GM10847 (cell line): ENCODE results near the gene MPZL1.

ENCODE experiments used
- POLR2A ChIP-seq: IDR thresholded peaks from 2 replicates; pipeline ENCODE4 v1.6.1; 2011; ENCODE audit not compliant: insufficient read length; ENCODE audit errors: extremely low read depth

Gene MPZL1

GRCh38 chr1:167755654-167756053, 33.9 kb downstream of the MPZL1 start:
- TF ChIP-seq POLR2A: no peak

DNA sequence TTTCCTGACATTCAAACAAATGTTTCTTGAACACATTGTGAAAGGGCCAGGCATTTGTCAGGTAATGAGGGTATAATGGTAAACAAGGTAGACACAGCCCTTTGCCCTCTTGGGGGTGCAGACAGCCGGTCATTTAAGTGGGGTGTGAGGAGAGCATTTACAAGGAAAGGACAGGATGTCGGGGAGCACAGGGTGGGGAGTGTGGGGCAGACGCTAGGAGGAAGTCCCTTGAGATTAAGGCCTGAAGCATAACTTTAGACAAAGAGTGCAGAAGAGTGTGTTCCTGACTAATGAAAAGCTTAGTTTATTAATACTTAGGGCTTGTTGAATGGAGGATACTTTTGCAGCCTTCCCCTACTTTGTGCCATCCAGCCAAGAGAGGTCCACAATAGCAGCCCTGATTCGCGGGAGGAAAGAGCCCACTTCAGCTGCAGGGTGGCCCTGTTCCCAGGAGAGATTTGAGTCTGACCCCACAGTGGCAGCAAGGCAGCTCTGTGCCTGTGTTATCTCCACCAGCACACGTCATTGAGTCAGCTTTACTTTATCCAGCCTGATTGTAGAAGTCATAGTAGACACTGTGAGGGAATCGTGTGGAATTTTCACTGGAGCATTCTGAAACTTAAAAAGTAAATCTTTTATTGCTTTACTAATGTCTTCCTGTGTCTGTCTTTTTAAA, 35.1 kb downstream of the MPZL1 start:
- no peak for TF ChIP-seq POLR2A

GRCh38 chr1:167757433-167758309, 35.9 kb downstream of the MPZL1 start:
- TF ChIP-seq POLR2A: no peak

- no peak for TF ChIP-seq POLR2A
Observed at GRCh38 chr1:167761400-167761799, 39.6 kb downstream of the MPZL1 start.

DNA sequence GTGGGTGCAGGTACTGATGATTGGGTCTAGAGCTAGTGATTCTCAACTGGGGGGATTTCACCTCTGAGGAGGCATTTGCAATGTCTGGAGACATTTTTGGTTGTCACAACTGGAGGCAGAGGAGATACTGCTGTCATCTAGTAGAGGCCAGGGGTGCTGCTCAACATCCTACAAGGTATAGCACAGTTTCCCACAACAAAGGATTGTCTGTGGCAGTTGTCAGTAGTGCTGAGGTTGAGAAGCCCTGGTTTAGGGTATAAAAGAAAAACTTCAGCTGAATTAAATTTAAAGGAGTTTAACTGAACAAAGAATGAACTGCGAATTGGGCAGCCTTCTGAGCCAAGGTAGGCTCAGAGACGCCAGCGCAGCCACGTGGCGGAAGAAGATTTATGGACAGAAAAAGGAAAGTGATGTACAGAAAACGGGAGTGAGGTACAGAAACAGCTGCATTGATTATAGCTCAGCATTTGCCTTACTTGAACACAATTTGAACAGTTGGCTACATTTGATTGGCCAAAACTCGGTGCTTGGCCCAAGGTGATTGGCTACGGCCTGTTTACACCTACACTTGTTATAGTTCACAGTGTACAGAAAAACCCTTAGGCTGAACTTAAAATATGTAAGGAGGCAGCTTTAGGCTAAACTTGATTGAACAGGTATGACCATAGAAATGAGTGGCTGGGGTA, 40.4 kb downstream of the MPZL1 start:
- no peak for TF ChIP-seq POLR2A

- no peak for TF ChIP-seq POLR2A
Observed at GRCh38 chr1:167763525-167764220, 41.9 kb downstream of the MPZL1 start.

GRCh38 chr1:167764458-167765330, 42.9 kb downstream of the MPZL1 start:
- TF ChIP-seq POLR2A: no peak

GRCh38 chr1:167765496-167765895, 43.7 kb downstream of the MPZL1 start:
- TF ChIP-seq POLR2A: no peak

- no peak for TF ChIP-seq POLR2A
Observed at GRCh38 chr1:167766538-167766937, 44.8 kb downstream of the MPZL1 start.

DNA sequence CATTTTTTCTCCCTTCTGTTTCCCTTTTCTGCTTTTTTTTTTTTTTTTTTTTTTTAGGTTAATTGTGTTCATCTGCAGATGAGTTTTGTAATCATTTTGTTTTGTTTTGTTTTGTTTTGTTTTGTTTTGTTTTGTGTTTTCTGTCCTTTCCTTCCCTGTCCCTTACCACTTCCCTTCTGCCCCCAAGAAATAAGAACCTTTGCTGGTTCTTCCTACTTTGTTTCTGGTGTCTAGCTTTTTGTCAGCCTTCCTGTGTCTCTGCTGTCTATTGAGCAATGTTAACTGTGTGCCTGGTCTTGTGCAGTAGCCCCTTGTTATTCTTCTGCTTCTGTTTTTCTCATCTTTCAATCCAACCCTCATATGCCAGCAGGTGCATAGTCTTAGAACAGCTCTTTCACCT, 46.0 kb downstream of the MPZL1 start:
- no peak for TF ChIP-seq POLR2A

DNA sequence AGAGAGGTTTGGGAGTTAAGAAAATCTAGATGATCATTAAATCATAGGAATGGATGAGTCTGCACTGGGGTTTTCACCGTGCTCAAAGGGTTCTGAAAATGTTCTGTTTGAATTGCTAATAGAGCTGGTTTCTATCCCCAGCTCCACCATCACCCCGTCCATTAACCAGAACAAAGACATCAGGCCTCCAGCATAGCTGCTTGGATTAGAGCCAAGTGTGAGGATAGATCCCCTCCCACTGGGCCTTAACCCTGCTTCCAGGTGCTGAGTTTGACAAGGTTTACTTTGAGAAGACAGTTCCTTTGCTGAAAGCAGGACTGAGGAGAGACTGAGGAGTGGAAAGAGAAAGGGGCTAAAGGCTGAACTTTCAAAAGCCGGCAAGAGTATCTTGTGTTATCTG, 48.3 kb downstream of the MPZL1 start:
- TF ChIP-seq POLR2A: no peak

DNA sequence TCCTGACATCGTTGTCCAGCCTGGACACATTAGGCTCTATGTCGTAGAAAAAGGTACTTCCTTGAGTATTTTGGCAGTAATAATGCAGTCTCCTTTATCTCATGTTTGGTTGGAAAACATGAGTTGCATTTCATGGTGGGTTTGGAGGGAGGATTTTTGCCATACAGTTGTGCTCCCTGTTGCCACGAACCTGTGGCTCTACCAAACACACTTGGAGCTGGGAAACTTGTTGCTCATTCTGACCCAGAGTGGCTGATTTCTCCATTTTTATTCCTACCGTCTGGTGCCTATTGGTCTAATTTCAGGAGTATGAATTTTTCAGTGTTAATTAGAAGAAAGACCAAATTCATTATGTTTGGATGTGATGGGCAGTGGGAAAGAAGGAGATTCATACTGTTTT, 50.7 kb downstream of the MPZL1 start:
- no peak for TF ChIP-seq POLR2A

GRCh38 chr1:167773516-167773915, 51.7 kb downstream of the MPZL1 start:
- no peak for TF ChIP-seq POLR2A

- TF ChIP-seq POLR2A: no peak
Observed at GRCh38 chr1:167774710-167775109, 52.9 kb downstream of the MPZL1 start.
